NCI-H2227 (cell line): ENCODE results near the gene AARS2.

ENCODE experiments used
- DNase-seq: peaks from one replicate; lab custom pipeline; 2025; ENCODE audit not compliant: unreplicated experiment; lab: John Stamatoyannopoulos, UW

AARS2 gene

DNA sequence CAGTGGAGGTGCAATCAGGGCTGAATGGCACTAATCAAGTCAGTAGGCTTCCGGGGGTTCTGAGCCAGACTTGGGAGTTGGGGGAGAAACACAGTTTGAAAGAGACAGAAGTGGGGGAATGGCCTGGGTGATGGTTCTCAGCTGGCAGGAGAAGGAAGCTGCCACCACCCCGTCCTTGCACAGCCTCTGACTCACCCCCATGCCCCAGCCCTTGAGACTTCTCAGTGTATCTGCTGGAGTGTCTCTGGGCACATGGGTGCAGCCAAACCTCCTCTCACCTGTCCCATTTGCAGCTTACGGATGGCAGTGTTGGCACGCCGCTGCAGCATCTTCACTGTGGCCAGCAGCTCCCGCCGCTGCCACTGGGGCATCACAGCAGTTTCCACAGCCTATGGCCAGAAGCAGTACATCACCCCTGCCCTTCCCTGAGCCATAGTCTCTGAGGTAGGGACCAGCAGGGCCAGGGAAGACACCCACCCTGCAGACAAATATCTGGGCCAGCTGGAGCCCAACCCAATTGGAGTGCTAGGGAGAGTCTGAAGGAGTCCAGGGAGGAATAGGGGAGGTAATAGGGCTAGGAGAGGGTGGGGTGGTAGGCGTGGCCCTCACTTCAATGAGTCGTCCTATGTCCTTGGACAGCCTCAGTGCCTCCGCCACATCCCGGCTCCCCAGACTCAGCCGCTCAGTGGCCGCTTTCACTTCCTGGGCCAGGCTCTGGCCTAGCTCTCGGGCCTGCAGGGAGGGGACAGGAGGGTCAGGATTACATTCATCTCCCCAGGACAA is 11.2 kb downstream of the AARS2 start:
- DNase-seq: no peak

DNA sequence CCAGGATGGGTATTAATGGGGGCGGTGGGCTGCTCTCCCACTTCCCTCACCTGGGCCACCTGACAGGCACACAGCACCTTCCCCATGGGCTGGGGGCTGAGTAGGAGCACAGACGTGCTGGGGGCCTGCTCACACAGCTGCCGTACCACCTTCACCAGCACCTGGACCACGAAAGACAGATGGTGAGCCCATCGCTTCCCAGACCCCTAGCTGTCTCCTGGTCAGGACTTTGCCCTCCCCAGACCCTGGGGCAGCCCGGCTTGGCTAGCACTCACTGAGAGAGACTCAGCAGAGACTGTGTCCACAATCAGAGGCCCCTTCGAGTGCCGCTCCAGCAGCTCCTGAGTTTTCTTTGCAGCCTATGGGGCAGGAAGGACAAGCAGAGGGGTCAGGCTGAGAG is 12.0 kb downstream of the AARS2 start:
- no peak for DNase-seq

DNA sequence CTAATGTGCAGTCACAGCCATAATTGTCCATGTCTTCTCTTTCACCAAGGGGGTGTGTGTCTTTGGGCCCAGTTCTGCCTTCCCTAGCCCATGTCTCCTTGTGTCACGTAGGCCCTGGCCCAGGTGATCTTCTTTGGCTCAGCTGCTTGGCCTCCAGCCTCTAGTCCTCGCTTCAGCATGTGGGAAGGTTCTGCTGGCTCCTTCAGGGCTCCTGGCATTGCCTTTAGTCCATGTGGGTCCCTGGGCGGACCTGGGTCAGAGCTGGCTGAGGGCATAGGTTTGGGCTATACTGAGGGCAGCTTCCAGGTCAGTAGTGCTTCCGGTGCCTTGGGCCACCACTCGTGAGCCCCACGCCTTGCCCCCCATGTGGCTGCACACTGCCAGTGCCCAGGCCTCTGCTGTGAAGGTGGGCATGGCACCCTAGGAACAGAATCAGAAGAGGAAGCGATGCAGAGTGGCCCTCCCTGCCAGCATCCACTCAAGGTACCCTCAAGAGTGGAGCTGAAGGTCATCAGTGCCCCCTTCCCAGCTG is 12.8 kb downstream of the AARS2 start:
- no peak for DNase-seq

DNA sequence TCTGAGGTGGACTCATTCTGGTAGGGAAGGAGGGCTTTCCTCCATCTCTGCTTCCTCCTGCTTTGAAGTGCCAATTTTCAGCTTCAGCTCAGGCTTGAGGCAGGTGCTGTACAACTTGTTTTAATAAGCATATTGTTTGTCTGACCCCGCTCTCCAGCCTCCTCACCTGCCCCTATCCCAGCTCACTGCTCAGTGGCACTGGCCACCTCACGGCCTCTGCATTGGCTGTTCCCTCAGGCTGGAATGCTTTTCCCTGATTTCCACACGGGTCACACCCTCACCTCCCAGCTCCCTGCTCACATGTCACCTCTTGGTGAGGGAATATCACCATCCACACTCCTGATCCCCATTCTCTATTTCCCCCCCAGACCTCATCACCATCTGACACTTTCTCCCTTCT is 14.3 kb downstream of the AARS2 start:
- no peak for DNase-seq

DNA sequence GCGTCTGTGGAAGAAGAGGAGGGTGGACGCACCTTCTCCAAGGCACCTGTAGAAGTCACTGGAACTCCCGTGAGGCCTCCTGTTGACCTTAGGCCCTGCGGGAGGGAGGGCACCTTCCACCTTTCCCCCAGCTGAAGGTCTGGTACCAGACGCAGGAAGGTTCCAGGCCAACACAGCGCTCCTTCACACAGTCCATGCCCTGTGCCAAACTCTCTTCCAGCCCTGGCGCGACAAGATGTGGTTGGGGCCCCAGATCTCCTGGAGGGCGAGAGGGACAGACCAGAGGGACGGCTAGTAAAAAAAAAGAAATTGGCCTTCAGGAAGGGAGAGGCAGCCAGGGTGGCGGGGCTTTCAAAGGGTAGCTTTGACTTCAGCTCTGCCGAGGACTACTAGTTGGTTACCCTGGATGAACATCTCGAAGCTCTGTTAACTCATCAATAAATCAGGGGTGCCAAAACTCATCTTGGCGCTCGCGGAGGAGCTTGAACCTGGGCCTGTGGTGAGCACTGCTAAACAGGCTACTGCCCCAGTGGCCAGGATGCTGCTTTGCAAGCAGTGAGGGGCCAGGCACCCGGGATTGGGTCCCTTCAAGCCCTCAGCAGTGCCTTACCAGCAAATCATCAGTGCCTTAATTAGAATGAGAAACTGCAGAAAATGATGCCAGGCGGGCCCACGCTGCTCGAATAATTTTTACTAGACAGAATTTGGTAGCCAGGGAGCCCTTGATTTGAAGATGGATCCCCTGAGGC is 14.9 kb downstream of the AARS2 start:
- DNase-seq: peak; percentile 9

DNA sequence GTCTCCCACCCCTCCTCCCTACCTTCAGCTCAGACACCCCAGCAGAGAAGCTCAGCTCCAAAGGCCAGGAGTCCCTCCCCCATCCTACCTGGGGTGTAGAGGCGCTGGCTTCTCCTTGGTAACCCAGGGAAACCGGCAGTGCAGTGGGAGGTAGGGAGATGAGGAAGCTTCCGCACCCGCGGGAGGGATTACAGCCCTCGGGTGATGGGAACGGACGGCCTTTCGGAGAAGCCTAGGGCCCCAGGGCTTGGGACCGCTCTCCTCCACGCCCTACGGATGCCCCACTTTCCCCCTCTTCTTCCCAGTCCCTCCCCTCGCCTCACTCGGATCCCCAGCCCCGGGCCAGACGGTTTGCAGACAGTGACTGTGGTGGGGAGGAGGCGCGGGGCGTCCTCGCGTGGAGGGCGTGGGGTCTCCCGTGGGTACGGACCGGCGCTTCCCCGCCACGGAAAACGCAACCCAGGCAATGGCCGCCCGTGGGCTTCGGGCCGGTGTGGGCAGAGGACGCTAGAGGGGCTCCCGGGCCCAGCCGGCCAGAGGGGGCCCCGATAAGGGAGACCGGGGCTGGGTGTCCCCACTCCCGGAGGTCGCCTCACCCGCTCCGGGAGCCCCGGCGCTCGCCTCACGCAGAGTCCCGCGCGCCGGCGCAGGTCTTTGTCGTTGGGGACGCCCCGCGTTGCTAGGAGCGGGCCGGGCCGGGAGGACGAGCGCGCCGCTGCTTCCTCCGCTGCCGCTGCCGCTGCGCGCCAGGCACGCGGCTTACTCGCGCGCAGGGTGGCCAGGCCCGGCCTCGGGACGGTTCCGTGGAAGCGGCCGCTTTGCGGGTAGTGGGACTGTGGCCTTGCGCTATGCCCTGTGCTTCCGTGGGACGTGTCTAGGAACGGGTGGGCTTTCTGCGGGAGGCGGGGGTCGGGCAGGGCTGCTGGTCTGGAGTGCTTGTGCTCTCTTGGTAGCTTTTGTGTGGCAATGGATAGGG is 15.8 kb downstream of the AARS2 start:
- peak; percentile 75 for DNase-seq

DNA sequence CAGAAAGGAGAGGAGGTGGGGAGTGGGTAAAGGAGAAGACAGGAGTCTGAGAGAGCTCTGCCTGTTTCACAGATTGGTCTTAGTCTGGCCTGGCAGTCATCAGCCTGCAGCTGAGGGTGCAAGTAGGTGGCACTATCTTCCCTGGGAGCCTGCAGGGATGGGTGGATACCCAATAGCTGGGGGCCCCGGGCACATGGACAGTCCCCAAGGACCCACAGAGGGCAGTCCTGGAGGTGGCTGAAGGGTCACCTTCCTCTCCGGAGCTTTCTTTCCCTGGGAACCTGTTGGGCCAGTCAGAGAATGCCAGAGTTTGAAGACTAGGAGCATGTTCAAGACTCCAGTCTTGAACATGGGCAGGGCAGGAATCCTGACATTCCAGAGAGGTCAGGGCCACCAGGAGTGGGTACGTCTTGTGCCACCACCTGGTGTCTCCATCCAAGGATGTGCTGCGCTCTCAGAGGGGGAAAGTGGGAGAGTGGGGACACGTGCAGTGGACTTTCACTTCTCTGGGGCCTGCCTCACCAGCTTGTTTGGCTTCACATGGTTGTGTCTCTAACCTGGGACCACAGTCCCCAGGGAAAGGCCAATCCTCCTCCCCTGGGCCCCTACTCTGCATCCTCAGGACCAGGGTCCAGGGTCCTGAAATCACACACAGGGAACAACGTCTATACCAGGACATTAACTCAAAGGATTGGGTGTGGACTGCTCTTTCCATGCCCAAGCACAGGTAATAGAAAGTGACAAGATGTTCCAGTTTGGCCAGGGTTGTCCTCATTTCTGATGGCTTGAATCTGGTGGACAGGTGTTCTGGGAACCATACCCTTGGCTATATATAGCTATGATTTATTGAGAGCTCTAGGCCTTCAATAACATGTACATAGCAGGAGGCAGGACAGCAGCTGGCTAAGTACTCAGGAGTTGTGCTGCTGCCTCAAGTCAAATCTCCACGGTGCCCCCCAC is 18.0 kb downstream of the AARS2 start:
- DNase-seq: no peak

DNA sequence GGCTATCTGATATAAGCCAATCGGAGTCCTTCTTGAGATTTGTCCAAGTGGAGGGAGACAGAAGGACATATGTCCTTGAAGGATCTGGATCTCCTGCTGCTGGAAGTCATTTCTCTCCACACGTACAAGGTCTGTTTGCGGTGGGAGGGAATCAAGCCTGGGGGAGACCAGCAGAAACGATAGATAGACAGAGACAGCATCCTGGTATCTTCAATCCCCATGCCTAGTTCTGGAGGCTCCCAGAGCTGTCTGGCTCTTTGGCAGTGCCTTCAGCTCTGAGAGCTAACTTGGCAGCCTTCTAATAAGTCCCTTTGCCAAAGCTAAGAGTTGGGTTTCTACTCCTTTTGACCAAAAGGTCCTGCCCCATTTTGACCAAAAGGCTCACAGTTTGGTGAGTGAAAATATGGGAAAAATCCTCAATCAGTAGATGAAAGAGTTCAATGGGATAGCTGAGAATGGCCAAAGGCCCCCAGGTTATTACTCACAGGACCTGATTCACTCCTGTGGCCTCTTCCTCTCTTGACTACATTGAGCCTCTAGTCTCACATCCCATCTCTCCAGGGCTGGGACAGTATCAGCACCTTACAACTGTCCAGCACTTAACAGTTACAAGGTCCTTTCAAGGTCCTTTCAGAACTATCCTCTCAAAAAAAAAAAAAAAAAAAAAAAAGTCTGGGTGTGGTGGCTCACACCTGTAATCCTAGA is 20.3 kb downstream of the AARS2 start:
- no peak for DNase-seq

DNA sequence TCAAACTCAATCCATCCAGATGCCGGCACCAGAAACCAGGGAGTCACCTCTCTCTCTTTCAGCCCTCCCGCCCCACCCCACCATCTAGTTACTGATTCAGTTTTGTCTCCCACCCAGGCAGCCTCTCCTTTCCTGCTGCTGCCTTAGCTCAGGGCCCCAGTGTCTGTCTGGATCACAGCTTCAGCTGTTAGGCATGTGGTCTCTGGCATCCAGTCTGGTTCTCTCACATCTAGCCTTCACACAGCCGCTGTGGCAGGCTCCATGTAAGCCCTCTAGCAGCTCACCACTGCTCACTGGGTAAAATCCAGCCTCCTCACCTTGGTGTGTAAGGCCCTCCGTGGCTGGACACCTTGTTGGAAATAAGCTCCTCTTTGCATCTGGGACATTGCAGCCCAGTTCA is 21.3 kb downstream of the AARS2 start:
- DNase-seq: no peak

DNA sequence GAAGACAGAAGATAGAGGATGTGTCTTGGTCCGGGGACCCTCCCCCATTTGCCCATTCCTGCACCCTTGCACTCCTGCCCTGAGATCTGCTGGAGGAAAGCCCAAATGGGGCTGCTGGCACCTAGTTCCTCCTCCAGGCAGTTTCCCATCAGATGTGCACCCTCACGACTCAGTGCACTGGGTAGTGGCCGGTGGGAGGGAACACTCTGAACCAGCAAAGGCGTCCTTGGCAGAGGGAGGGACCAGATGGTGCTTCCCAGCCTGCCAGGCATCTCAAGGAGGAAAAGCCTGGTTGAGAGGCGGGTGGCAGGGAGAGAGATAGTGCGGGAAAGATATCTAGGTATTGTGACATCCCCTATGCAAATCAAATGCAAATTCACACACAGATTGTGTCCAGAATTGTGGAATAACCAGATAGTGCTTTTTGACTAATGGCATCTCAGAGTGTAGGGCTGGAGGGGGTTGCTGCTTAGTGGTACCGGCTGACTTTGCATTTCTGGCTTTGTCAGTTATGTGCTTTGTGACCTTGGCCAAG is 23.4 kb downstream of the AARS2 start:
- DNase-seq: peak; percentile 6

DNA sequence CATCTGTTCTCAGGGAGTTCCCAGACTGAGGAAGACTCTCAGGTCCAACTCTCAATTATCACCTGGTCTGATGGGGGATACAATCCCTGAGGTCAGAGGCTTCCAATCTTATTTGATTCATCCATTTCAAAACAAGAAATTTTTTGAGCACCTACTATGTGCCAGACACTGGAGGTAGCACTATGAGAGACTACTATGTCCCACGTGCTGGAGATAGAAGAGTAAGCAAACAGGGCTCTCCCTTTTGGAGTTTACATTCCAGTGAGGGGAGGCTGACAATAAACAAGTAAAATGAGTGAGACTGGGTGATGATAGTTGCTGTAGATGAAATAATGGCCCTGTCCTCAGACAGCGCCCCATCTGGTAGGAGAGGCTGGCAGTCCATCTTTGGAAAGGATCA is 26.4 kb downstream of the AARS2 start:
- no peak for DNase-seq

DNA sequence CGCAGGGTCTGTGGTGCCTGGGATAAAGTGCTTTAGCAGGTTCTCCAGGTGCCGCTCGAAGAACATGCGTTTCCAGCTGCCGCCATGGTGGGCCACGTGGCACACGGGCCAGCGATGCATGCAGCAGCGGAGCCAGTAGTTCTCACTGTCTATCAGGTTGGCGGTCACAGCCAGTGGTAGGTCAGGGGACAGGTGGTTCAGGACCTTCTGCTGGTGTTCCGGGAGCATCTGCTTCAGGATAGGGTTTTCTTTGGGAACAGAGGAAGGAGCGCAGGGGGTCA is 26.9 kb downstream of the AARS2 start:
- no peak for DNase-seq

DNA sequence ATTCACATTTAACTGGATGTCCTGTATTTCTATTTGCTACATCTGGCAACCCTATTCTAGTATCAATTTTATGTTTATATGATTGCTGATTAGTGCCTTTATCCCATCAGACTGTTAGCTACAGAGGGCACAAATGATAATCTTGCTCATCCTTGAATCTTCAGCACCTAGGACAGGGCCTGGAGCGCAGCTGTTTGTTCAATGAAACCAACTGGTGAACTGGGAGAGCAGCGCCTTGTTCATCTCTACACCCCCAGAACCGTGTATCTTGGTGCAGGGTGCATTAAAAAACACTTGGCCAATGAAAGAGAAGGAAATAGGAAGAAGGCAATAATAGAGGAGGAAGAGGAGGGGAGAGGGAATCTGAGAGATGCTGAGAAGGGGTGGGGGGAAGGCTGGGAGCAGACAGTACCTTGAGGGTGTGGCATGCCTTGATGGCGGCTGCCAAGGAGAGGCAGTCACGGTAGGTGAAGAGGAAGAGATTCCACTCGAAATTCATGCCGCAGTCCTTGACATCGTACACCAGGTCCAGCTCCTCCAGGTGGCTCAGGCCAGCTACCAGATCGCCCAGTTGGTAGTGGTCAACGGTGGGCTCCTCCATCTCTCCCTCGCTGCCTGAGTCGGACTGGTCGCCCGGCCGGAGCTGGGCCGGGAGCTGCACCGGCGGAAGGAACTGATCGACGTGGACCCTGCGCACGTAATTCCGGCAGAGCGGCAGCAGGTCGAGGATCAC is 27.4 kb downstream of the AARS2 start:
- no peak for DNase-seq

DNA sequence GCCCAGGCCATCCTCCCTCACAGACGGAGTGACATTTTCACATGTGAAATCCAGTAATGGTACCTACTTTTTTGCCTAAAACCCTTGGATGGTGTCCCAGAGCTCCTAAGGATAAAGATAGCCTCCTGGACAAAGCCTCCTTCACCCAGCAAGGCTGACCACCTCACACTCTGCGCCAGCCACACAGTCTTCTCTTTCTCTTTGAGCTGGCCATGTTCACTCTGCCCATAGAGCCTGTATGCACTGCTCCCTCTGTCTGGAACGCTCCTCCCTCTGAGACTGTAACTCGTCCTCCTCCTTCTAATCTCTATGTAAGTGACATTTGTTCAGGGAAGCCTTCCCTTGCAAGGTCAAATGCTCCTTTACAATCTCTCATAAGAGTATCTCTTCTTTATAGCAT is 28.3 kb downstream of the AARS2 start:
- DNase-seq: no peak

DNA sequence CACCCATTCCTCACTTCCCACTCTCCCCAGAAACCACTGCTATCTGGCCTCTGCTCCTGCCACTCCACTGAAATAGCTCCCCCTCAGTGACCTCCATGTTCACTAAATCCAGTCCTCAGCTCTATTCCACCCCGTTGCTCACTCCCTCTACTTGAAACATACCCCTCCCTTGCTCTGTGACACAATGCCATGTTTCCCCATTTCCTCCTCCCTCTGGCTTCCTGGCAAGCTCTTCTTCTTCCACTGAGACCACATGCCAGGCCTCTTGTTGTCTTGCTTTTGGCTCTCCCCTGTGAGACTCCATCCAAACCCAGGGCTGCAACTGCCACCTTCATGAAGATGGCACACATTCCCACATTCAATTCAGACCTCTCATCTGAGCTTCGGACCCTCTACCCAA is 29.0 kb downstream of the AARS2 start:
- DNase-seq: no peak

DNA sequence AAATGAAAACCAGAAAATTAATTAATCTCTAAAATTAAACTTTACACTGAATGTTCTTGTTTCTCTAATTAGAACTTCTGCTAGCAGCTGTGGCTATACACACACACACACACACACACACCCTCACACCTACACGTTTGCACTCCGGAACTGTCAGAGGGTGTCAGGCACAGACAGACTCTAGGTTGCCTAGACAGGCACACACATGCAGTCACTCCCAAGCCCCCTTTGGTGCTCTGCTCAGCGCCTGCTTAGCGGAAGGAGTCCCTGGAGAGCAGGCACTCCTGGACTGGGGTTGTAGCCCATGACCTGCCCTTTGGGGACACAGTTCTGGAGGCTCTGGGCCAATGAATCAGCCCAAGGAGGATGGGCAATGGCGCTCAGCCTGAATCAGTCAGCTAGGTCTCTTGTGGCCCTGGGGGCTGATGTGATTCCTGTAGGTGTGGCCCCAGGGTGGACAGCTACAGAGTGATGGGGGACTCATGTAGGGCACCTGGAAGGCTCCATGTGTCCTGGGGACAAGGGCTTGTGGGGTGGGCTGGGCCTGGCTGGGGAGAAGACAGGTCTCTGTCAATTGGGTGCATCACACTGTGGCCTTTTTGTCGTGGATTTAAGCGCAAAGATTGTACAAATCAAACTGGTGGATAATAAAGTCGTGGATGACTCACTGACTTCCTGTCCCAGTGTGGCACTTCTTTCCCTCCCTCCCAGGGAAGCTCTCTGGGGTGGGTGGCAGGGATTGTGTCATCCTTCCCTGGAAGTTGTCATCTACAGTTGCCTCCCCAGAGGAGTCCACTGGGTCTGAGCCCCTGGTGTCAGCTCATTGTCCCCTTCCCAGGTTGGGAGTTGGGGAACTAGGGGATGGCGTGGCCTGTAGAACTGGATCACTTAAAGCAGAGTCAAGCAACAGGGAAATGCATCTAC is 34.1 kb downstream of the AARS2 start:
- DNase-seq: no peak

DNA sequence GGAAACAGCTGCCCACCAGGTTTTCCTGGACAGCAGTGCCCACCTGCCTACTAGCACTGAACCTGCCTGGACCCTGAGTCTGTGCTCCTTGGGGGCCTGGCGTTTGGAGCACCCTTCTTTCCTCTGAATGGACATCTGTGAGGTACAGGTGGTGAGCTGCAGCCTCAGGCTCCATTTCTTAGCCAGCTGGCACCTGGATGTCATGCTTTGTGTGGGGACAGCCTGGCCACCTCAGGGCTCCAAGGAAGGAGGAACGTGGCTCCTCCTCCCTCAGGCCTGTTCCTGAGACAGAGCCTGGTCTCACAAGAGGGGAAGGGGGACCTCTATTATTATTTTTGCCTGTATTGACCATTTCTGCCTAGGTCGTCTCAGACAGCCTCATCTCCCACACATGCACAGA is 34.8 kb downstream of the AARS2 start:
- no peak for DNase-seq

DNA sequence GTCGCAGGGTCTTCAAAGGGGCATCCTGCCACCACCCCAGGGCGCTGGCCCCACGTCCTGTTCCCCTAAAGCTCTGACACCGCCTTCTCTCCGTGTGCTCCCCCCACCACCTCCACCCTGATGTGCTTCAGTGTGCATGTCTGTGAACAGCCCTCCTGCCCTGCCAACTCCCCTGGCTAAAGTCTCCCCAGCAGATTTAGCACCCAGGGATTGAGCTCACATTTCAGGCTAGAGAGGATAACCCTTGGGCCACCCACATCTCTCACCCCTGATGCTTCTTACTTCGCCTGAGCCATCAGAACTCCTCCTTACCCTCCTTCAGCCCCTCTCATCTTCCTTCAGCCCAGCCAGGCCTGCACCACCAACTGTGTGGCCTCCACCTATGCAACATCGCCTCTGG is 35.4 kb downstream of the AARS2 start:
- DNase-seq: no peak
